ENCODE data around the gene CRBN. TPM values are rescaled to one million over a fixed set of nuclear protein-coding genes. Genes with fewer than 3 reads are reported as not detected.

The CRBN gene
- total RNA-seq, 1 donor from 2014 or later, result 76.2 TPM

DNA sequence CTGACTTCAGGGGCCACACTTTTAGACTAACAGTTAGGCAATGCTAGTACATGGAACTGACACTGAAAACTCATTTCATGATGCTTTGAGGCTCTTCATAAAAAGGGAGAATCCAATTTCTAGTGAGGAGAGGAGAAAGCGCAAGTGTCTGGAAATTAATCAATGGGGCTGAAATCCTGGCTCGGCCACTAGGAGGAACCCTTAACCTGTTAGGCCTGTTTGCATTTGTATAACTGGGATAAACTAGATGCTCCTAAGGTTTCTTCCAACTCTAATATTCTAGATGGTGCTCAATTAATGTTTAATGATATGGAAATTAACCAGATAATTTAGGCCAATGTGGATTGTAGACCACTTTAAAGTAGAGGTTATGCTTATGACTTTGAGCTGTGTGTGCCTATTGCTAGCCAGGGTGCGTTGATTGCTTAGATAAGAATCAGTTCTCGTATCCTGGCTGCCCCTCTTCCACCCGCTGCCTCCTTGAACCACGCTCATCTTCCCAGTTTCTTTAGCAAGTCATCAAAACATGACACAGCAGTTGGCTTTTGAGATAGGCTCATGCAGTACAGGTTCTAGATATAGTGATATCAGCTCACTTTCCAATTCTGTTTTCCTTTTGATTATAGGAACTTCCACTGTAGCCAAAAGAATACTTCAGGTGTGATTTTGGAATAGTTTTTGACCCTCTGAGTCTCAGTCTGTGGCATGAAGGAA lies 16.8 kb upstream of the CRBN start:
- Histone ChIP-seq H3K27ac (ENCODE audit: low read depth, low read length) (no peak overlapping the region), H3K9ac (ENCODE audit: low read depth in 1 of 3, low read length in 3 of 3) (no peak overlapping the region), H3K27me3 (ENCODE audit: control insufficient read depth in 3 of 3, insufficient read depth in 3 of 3, low read length in 3 of 3) (no peaks in the 10 kb centered on the region), H3K4me1 (ENCODE audit: control insufficient read depth in 3 of 3, insufficient read depth in 3 of 3, low read length in 3 of 3) (no peaks in the 10 kb centered on the region), H3K36me3 (ENCODE audit: control insufficient read depth in 3 of 3, insufficient read depth in 3 of 3, low read length in 3 of 3) (no peaks in the 10 kb centered on the region), H3K4me3 (ENCODE audit: low read length in 3 of 3) (no peak overlapping the region), H3K9me3 (ENCODE audit: control insufficient read depth in 3 of 3, low read length in 3 of 3) (no peaks in the 10 kb centered on the region)

DNA sequence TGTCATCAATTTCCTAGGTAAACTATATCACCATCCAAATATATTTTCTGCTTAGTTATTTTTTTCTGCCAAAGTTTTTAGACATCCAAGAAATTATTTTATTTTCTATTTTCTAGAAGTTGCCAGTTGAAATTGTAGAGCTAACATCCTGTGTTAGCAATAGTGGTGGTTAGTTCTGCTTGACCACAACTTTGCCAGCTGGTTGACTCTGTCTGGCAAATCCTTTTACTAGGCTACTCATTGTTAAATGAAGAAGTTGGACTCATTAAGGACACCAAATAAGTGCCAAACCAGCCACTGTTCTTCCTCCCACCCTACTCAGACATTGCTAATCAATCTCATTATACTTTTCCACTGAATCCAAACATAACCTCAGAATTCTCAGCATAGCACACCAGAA lies 15.4 kb upstream of the CRBN start:
- Histone ChIP-seq H3K9me3 (ENCODE audit: control insufficient read depth in 3 of 3, low read length in 3 of 3) (no peaks in the 10 kb centered on the region), H3K27me3 (ENCODE audit: control insufficient read depth in 3 of 3, insufficient read depth in 3 of 3, low read length in 3 of 3) (no peaks in the 10 kb centered on the region), H3K9ac (ENCODE audit: low read depth in 1 of 3, low read length in 3 of 3) (no peak overlapping the region), H3K4me1 (ENCODE audit: control insufficient read depth in 3 of 3, insufficient read depth in 3 of 3, low read length in 3 of 3) (no peaks in the 10 kb centered on the region), H3K4me3 (ENCODE audit: low read length in 3 of 3) (no peak overlapping the region), H3K36me3 (ENCODE audit: control insufficient read depth in 3 of 3, insufficient read depth in 3 of 3, low read length in 3 of 3) (no peaks in the 10 kb centered on the region), H3K27ac (ENCODE audit: low read depth, low read length) (no peak overlapping the region)

DNA sequence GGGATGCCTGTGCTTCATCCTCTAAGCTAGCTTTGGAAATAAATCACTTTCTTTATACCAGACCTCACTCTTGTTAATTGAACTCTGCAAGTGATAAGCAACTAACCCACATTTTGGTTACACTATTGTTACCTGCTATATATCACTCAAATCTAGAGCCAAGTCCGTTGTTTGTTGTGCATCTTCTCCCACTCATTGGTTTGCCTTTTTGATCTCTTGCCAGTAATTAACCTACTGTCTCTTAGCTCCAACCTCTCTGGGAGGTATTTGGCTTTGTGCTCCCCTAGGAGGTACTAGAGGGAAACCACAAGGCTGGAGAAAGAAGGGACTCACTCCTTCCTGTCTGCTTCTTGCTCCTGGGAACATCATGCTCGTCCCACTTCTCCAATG lies 12.8 kb upstream of the CRBN start:
- H3K9me3 ChIP-seq (ENCODE audit: control insufficient read depth in 3 of 3, low read length in 3 of 3), result no peaks in the 10 kb centered on the region
- no peak overlapping the region for H3K9ac ChIP-seq (ENCODE audit: low read depth in 1 of 3, low read length in 3 of 3)
- no peaks in the 10 kb centered on the region for H3K36me3 ChIP-seq (ENCODE audit: control insufficient read depth in 3 of 3, insufficient read depth in 3 of 3, low read length in 3 of 3)
- no peaks in the 10 kb centered on the region for H3K27me3 ChIP-seq (ENCODE audit: control insufficient read depth in 3 of 3, insufficient read depth in 3 of 3, low read length in 3 of 3)
- H3K27ac ChIP-seq (ENCODE audit: low read depth, low read length), result no peak overlapping the region
- no peak overlapping the region for H3K4me3 ChIP-seq (ENCODE audit: low read length in 3 of 3)
- H3K4me1 ChIP-seq (ENCODE audit: control insufficient read depth in 3 of 3, insufficient read depth in 3 of 3, low read length in 3 of 3), result no peaks in the 10 kb centered on the region

DNA sequence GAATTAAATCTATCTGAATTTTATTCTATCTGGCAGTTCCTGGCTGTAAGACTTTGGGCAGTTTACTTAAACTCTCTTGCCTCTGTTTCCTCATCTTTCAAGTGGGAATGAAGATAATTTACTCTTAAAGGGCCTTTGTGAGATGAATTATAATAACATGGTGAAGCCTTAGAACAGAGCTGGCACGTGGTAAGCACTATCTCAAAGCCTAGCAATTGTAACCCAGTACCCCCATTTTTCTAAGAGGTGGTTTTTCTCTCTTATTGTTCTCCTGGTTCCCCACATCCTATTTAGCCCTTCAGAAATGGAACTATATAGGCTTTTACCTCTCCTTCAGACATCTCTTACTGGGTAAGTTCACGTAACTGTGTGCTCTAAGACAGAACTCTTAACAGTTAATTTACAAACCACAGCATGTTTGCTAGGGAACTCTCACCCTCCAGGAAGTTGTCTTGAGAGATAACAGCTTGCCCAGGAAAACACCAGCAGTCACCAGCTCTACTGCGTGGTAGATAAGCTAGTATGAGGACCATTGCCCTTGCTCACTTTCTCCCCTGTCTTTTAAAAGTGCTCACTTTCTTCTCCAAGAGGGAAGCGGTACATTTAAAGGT lies 12.3 kb upstream of the CRBN start:
- no peaks in the 10 kb centered on the region for H3K27me3 ChIP-seq (ENCODE audit: control insufficient read depth in 3 of 3, insufficient read depth in 3 of 3, low read length in 3 of 3)
- H3K9ac ChIP-seq (ENCODE audit: low read depth in 1 of 3, low read length in 3 of 3), result no peak overlapping the region
- peaks cover 0 to 2% (median 2%) of the 10 kb centered on the region in 3 donors for H3K9me3 ChIP-seq (ENCODE audit: control insufficient read depth in 3 of 3, low read length in 3 of 3)
- no peak overlapping the region for H3K27ac ChIP-seq (ENCODE audit: low read depth, low read length)
- no peaks in the 10 kb centered on the region for H3K4me1 ChIP-seq (ENCODE audit: control insufficient read depth in 3 of 3, insufficient read depth in 3 of 3, low read length in 3 of 3)
- no peaks in the 10 kb centered on the region for H3K36me3 ChIP-seq (ENCODE audit: control insufficient read depth in 3 of 3, insufficient read depth in 3 of 3, low read length in 3 of 3)
- no peak overlapping the region for H3K4me3 ChIP-seq (ENCODE audit: low read length in 3 of 3)

DNA sequence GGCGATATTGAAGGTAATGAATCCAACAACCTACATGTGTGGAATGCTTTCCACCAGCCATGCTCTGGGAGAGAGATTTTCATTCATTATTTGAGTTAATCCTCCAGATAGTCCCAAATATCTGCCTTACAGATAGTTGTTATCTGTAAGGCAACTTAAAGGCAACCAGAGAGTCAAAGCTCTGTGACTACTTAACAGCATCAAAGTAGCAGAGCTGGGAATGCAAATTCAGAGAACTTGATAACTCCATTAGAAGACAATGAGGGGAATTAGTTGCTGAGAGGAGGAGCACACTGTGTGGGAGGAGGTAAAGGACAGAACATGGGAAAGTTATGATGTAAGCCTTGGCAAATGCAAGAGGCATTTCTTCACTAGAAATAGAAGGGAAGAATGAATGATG lies 10.5 kb upstream of the CRBN start:
- H3K27me3 ChIP-seq (ENCODE audit: control insufficient read depth in 3 of 3, insufficient read depth in 3 of 3, low read length in 3 of 3), result no peaks in the 10 kb centered on the region
- no peaks in the 10 kb centered on the region for H3K36me3 ChIP-seq (ENCODE audit: control insufficient read depth in 3 of 3, insufficient read depth in 3 of 3, low read length in 3 of 3)
- H3K4me3 ChIP-seq (ENCODE audit: low read length in 3 of 3), result no peak overlapping the region
- no peaks in the 10 kb centered on the region for H3K4me1 ChIP-seq (ENCODE audit: control insufficient read depth in 3 of 3, insufficient read depth in 3 of 3, low read length in 3 of 3)
- no peak overlapping the region for H3K27ac ChIP-seq (ENCODE audit: low read depth, low read length)
- no peak overlapping the region for H3K9ac ChIP-seq (ENCODE audit: low read depth in 1 of 3, low read length in 3 of 3)
- peaks cover 3 to 4% (median 4%) of the 10 kb centered on the region in 3 donors for H3K9me3 ChIP-seq (ENCODE audit: control insufficient read depth in 3 of 3, low read length in 3 of 3)

DNA sequence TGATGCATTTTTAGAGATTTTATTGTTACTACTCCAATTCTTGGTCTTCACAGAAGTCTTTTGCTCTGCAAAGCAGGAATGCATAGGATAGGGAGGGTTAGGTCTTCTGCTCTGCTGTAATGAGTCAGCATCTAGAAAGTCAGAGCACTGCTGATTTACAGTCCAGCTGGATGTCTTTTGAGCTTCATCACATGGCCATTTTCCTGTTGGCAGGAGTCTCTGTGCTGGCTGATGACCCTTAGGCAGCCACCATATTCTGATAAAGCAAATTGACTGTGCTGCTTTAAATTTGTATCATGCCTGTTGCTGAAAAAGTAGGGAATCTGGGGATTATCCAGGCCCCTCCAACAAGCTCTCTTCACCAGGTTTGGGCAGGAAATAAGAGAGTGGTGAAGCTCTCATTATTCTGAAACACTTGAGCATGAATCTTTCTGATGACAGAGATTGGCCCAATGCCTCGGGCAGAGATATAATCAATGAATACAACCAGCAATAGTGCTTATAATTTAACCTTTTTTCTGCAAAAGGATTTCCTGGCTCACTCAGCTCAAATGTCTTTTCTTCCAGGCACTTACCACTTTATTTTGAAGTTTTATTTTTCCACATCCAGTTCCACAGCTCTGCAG lies 9.7 kb upstream of the CRBN start:
- H3K4me1 ChIP-seq (ENCODE audit: control insufficient read depth in 3 of 3, insufficient read depth in 3 of 3, low read length in 3 of 3), result no peaks in the 10 kb centered on the region
- H3K27ac ChIP-seq (ENCODE audit: low read depth, low read length), result no peak overlapping the region
- H3K9me3 ChIP-seq (ENCODE audit: control insufficient read depth in 3 of 3, low read length in 3 of 3), result peaks cover 3 to 4% (median 4%) of the 10 kb centered on the region in 3 donors
- H3K4me3 ChIP-seq (ENCODE audit: low read length in 3 of 3), result no peak overlapping the region
- no peak overlapping the region for H3K9ac ChIP-seq (ENCODE audit: low read depth in 1 of 3, low read length in 3 of 3)
- no peaks in the 10 kb centered on the region for H3K36me3 ChIP-seq (ENCODE audit: control insufficient read depth in 3 of 3, insufficient read depth in 3 of 3, low read length in 3 of 3)
- no peaks in the 10 kb centered on the region for H3K27me3 ChIP-seq (ENCODE audit: control insufficient read depth in 3 of 3, insufficient read depth in 3 of 3, low read length in 3 of 3)

DNA sequence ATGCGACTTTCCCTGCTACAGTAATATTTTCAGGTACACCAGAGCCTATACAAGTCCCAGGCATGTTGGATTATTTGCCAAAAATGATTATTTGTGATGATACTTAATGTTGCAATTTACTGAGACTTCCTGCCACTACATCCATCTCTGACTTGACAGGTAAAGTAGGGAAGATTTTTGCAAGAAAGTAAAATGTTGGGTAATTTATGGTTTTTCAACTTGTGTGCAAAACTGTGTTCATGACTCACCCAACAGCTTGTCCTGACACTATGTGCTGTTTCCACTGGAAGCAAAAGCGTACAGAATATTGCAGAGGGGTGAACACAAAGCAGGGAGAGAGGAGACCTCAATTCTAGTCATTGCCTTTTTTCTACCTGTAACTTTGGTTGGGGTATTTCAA lies 5.4 kb upstream of the CRBN start:
- Histone ChIP-seq H3K27ac (ENCODE audit: low read depth, low read length) (no peak overlapping the region), H3K9me3 (ENCODE audit: control insufficient read depth in 3 of 3, low read length in 3 of 3) (peaks cover 3 to 4% (median 4%) of the 10 kb centered on the region in 3 donors), H3K4me1 (ENCODE audit: control insufficient read depth in 3 of 3, insufficient read depth in 3 of 3, low read length in 3 of 3) (peaks cover 0 to 1% (median under 1%) of the 10 kb centered on the region in 3 donors), H3K36me3 (ENCODE audit: control insufficient read depth in 3 of 3, insufficient read depth in 3 of 3, low read length in 3 of 3) (no peaks in the 10 kb centered on the region), H3K4me3 (ENCODE audit: low read length in 3 of 3) (no peak overlapping the region), H3K27me3 (ENCODE audit: control insufficient read depth in 3 of 3, insufficient read depth in 3 of 3, low read length in 3 of 3) (no peaks in the 10 kb centered on the region), H3K9ac (ENCODE audit: low read depth in 1 of 3, low read length in 3 of 3) (no peak overlapping the region)

DNA sequence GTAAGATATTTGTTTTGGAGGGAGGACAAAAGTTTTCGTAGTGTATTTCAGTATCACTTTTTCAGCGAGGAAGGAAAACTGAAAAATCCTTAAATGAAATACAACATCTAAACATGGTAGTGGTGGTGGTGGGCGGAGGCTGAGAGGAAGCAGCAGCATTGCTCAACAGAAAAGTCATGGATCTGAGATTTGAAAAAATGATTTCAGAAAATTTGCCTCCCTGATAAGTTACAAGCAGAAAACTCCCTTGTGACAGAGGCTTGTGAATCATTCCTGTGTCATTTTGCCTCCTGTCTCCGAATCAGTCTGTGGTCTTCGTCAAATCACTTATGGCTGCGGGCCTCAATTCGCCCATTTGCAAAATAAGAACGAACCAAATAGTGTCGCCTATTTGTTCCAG lies 965 bp upstream of the CRBN start:
- no peak overlapping the region for H3K4me3 ChIP-seq (ENCODE audit: low read length in 3 of 3)
- no peak overlapping the region for H3K27ac ChIP-seq (ENCODE audit: low read depth, low read length)
- no peak overlapping the region for H3K9ac ChIP-seq (ENCODE audit: low read depth in 1 of 3, low read length in 3 of 3)
- peaks cover 14 to 25% (median 18%) of the 10 kb centered on the region in 3 donors for H3K4me1 ChIP-seq (ENCODE audit: control insufficient read depth in 3 of 3, insufficient read depth in 3 of 3, low read length in 3 of 3)
- H3K27me3 ChIP-seq (ENCODE audit: control insufficient read depth in 3 of 3, insufficient read depth in 3 of 3, low read length in 3 of 3), result no peaks in the 10 kb centered on the region
- H3K36me3 ChIP-seq (ENCODE audit: control insufficient read depth in 3 of 3, insufficient read depth in 3 of 3, low read length in 3 of 3), result peaks cover 0 to 5% (median 0%) of the 10 kb centered on the region in 3 donors
- no peaks in the 10 kb centered on the region for H3K9me3 ChIP-seq (ENCODE audit: control insufficient read depth in 3 of 3, low read length in 3 of 3)

DNA sequence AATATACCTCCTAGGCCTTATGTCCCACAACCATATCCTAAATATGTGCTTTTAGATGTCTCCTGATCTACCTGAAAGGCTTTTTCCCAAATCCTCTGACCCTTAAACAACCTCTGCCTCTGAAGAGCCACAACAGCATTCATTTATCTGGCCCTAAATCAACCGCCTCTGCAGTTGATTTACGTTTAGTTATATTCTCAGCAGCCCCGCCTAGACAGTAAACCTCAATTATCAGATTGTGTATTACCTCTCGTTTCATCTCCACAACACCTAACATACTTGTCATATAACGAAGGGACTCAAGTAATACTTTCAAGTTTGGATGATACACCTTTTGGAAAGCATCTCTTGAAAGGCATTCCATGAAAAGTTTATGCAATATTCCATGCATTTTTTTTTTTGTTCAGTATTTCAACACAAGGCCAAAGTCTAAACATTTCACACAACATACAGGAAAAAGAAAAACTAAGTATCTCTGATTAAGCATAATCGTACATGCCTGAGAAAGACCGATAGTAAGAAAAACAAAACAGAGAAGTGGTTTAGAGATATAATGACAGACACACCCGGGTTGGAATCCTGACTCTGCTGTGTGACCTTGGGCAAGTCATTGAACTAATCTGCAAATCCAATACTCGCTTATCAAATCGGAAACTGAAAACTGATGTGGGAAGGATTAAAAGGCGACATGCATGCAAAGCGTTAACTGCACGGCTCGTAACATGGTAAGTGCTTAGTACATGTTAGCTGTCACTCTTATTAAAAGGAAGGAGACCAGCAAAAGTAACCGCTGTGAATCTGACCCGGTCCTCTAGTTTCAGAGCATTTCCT lies 778 bp downstream of the CRBN start:
- no peaks in the 10 kb centered on the region for H3K9me3 ChIP-seq (ENCODE audit: control insufficient read depth in 3 of 3, low read length in 3 of 3)
- H3K4me1 ChIP-seq (ENCODE audit: control insufficient read depth in 3 of 3, insufficient read depth in 3 of 3, low read length in 3 of 3), result peaks cover 14 to 25% (median 18%) of the 10 kb centered on the region in 3 donors
- peak overlapping the region; percentile 68 for H3K27ac ChIP-seq (ENCODE audit: low read depth, low read length)
- peaks cover 7 to 13% (median 7%) of the 10 kb centered on the region in 3 donors for H3K36me3 ChIP-seq (ENCODE audit: control insufficient read depth in 3 of 3, insufficient read depth in 3 of 3, low read length in 3 of 3)
- H3K9ac ChIP-seq (ENCODE audit: low read depth in 1 of 3, low read length in 3 of 3), result peak overlapping the region; percentile 82 to 95 (median 87)
- H3K4me3 ChIP-seq (ENCODE audit: low read length in 3 of 3), result peak overlapping the region; percentile 71 to 99 (median 79)
- no peaks in the 10 kb centered on the region for H3K27me3 ChIP-seq (ENCODE audit: control insufficient read depth in 3 of 3, insufficient read depth in 3 of 3, low read length in 3 of 3)

Measured in skeletal muscle tissue (tissue), 4 donors.